K562 (cell line): ENCODE measurements around the gene KXD1. TPM values are rescaled to one million over a fixed set of nuclear protein-coding genes. Genes with fewer than 3 reads are reported as not detected.

Source experiments
- ARNT ChIP-seq, 2 experiments: fragments of 450-650 bp; IDR thresholded peaks; 2 replicates each; pipeline ENCODE4 v1.6.1; 2016; ENCODE audit warnings: mild to moderate bottlenecking in 1 of 2
- ATF4 ChIP-seq: fragments of 450-650 bp; formaldehyde crosslinking; IDR thresholded peaks from 2 replicates; pipeline ENCODE4 v1.4.0; 2022; ENCODE audit warnings: mild to moderate bottlenecking, moderate library complexity
- BCL6 ChIP-seq: fragments of 250-450 bp; sonication (Bioruptor Pico); IDR thresholded peaks from 2 replicates; pipeline ENCODE4 v1.4.0; 2020
- CREBBP ChIP-seq: IDR thresholded peaks from one replicate; pipeline ENCODE4 v1.6.1; 2012; ENCODE audit warnings: low read depth, mild to moderate bottlenecking, control low read depth, inconsistent platforms, low read length
- GATAD2A ChIP-seq: fragments of 450-650 bp; IDR thresholded peaks from 2 replicates; pipeline ENCODE4 v1.6.1; 2017
- MAZ ChIP-seq, 2 experiments: fragments of 450-650 bp in 1 of 2; sonication (generic) in 1 of 2; formaldehyde crosslinking; IDR thresholded peaks in 1 of 2; conservative IDR thresholded peaks in 1 of 2; 2 replicates each; pipeline versions ENCODE4 v1.4.0 to v1.5.0; 2020; ENCODE audit warnings: mild to moderate bottlenecking in 1 of 2, missing genetic modification reagents in 1 of 2
- MNT ChIP-seq, 2 experiments: fragments of 450-650 bp; conservative IDR thresholded peaks; 2 replicates each; pipeline ENCODE4 v1.6.1; 2017; ENCODE audit warnings: mild to moderate bottlenecking in 2 of 2, moderate library complexity in 2 of 2
- RBM25 ChIP-seq: fragments of 200-400 bp; formaldehyde crosslinking; IDR thresholded peaks from 2 replicates; pipeline ENCODE4 v1.6.1; 2018; ENCODE audit warnings: low read length, low read depth, moderate library complexity; ENCODE audit not compliant: severe bottlenecking
- SMAD4 ChIP-seq: fragments of 250-450 bp; sonication (Bioruptor Pico); conservative IDR thresholded peaks from 2 replicates; pipeline ENCODE4 v1.8.0; 2021; ENCODE audit warnings: inconsistent platforms, mild to moderate bottlenecking, moderate library complexity
- SNRNP70 ChIP-seq: fragments of 200-400 bp; formaldehyde crosslinking; optimal IDR thresholded peaks from 2 replicates; pipeline ENCODE3; 2017; ENCODE audit warnings: low read depth, low read length
- SRSF9 ChIP-seq: fragments of 200-400 bp; formaldehyde crosslinking; IDR thresholded peaks from 2 replicates; pipeline ENCODE4 v1.6.1; 2017; ENCODE audit warnings: low read depth, low read length, borderline replicate concordance
- ZHX1 ChIP-seq: fragments of 150-350 bp; conservative IDR thresholded peaks from 2 replicates; pipeline ENCODE4 v1.6.1; 2014; ENCODE audit warnings: low read length
- polyA plus RNA-seq, 8 experiments: library from polyadenylated mRNA; depleted of rRNA in 4 of 8; stranded (reverse) in 5 of 8; unstranded in 3 of 8; fragments of >200 nt; fragmentation: Nextera tagmentation in 2 of 8; fragmentation: Illumina TruSeq in 1 of 8; extraction: Ambion mirVana in 2 of 8; extraction: Trizol in 1 of 8; gene quantifications; 2 replicates each; pipeline versions ENCODE4 v1.2.1 to v1.2.3, GENCODE V29; 2011 to 2014; ENCODE audit warnings: inconsistent platforms in 1 of 8, missing spikeins in 1 of 8
- total RNA-seq, 7 experiments: library from RNA; depleted of rRNA in 6 of 7; stranded (reverse); fragments of >200 nt in 6 of 7; fragmentation: Illumina TruSeq in 2 of 7; extraction: Trizol in 2 of 7; gene quantifications; 2 replicates each; pipeline versions ENCODE4 v1.2.1 to v1.2.3, GENCODE V29; 2011 to 2021; ENCODE audit warnings: low replicate concordance in 1 of 7
- TF ChIP-seq, protein P1 (sequence below): sonication (generic); formaldehyde crosslinking; IDR thresholded peaks from 2 replicates; pipeline ENCODE4 v1.8.0; 2022; ENCODE audit warnings: missing genetic modification reagents, mild to moderate bottlenecking, borderline replicate concordance
- TF ChIP-seq, protein P2 (sequence below): fragments of 450-650 bp; IDR thresholded peaks from 2 replicates; pipeline ENCODE4 v1.6.1; 2016; ENCODE audit warnings: mild to moderate bottlenecking

The KXD1 gene
- total and polyA plus RNA-seq, 9 of the 15 experiments (the other 6 are each of a cell fraction or from before 2014, with no cell fraction given): 21.9 to 210 (median 118) TPM

GRCh38 chr19:18589380-18590272, 32.0 kb downstream of the KXD1 start (continued):
- TF ChIP-seq RBM25 (peak; percentile 60), CREBBP (no peak), ZHX1 (no peak), SMAD4 (peak; percentile 69), SRSF9 (no peak), GATAD2A (no peak), MAZ (CRISPR knock-in tag; conservative IDR thresholded peaks at IDR 0.05 in 1 of 2, IDR thresholded peaks at IDR 0.05 in 1 of 2) (peak in 1 of 2 experiments; percentile 11; a peak in 2 of 4 replicates), BCL6 (CRISPR knock-in tag) (no peak), ATF4 (no peak), ARNT (IDR thresholded peaks at IDR 0.05) (no peak), SNRNP70 (no peak), MNT (conservative IDR thresholded peaks at IDR 0.05) (peak; percentile 95 to 97)
- TF ChIP-seq, protein P1, sequence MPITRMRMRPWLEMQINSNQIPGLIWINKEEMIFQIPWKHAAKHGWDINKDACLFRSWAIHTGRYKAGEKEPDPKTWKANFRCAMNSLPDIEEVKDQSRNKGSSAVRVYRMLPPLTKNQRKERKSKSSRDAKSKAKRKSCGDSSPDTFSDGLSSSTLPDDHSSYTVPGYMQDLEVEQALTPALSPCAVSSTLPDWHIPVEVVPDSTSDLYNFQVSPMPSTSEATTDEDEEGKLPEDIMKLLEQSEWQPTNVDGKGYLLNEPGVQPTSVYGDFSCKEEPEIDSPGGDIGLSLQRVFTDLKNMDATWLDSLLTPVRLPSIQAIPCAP: no peak
- TF ChIP-seq, protein P2, sequence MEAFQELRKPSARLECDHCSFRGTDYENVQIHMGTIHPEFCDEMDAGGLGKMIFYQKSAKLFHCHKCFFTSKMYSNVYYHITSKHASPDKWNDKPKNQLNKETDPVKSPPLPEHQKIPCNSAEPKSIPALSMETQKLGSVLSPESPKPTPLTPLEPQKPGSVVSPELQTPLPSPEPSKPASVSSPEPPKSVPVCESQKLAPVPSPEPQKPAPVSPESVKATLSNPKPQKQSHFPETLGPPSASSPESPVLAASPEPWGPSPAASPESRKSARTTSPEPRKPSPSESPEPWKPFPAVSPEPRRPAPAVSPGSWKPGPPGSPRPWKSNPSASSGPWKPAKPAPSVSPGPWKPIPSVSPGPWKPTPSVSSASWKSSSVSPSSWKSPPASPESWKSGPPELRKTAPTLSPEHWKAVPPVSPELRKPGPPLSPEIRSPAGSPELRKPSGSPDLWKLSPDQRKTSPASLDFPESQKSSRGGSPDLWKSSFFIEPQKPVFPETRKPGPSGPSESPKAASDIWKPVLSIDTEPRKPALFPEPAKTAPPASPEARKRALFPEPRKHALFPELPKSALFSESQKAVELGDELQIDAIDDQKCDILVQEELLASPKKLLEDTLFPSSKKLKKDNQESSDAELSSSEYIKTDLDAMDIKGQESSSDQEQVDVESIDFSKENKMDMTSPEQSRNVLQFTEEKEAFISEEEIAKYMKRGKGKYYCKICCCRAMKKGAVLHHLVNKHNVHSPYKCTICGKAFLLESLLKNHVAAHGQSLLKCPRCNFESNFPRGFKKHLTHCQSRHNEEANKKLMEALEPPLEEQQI: no peak
